K562 (cell line): ENCODE data around the gene TXLNA. TPM values are rescaled to one million over a fixed set of nuclear protein-coding genes. Genes with fewer than 3 reads are reported as not detected.

Source experiments
- HDAC1 ChIP-seq, 2 experiments: fragments of 450-650 bp; IDR thresholded peaks; 2 replicates each; pipeline ENCODE4 v1.6.1; 2016 to 2017; ENCODE audit warnings: inconsistent platforms in 1 of 2, mild to moderate bottlenecking in 1 of 2, moderate library complexity in 1 of 2
- MCM5 ChIP-seq: fragments of 450-650 bp; IDR thresholded peaks from 2 replicates; pipeline ENCODE4 v1.6.1; 2016; ENCODE audit warnings: low read depth
- MYNN ChIP-seq, 2 experiments: sonication (generic); formaldehyde crosslinking in 1 of 2; IDR thresholded peaks; 2 replicates each; pipeline versions ENCODE4 v1.5.0 to v1.6.1; 2016 to 2020; ENCODE audit warnings: antibody characterized with exemption in 1 of 2, missing genetic modification reagents in 1 of 2
- RBFOX2 ChIP-seq: fragments of 200-400 bp; formaldehyde crosslinking; IDR thresholded peaks from 2 replicates; pipeline ENCODE4 v1.6.1; 2017; ENCODE audit warnings: low read depth, mild to moderate bottlenecking, low read length, moderate library complexity
- SMAD2 ChIP-seq: fragments of 150-350 bp; IDR thresholded peaks from 2 replicates; pipeline ENCODE4 v1.6.1; 2014; ENCODE audit warnings: low read depth, mild to moderate bottlenecking, low read length
- SMARCE1 ChIP-seq: fragments of 450-650 bp; IDR thresholded peaks from 2 replicates; pipeline ENCODE4 v1.7.1; 2016; ENCODE audit warnings: mild to moderate bottlenecking
- SREBF2 ChIP-seq: sonication (generic); formaldehyde crosslinking; IDR thresholded peaks from 2 replicates; pipeline ENCODE4 v1.4.0; 2020; ENCODE audit warnings: mild to moderate bottlenecking, missing genetic modification reagents
- SRSF9 ChIP-seq: fragments of 200-400 bp; formaldehyde crosslinking; IDR thresholded peaks from 2 replicates; pipeline ENCODE4 v1.6.1; 2017; ENCODE audit warnings: low read depth, low read length, borderline replicate concordance
- TRIM24 ChIP-seq, 2 experiments: fragments of 450-650 bp; IDR thresholded peaks; 2 replicates each; pipeline ENCODE4 v1.6.1; 2016
- ZNF253 ChIP-seq: fragments of 250-450 bp; sonication (Bioruptor Pico); conservative IDR thresholded peaks from 2 replicates; pipeline ENCODE4 v1.6.1; 2021; ENCODE audit warnings: mild to moderate bottlenecking
- ZNF280A ChIP-seq: fragments of 450-650 bp; IDR thresholded peaks from 2 replicates; pipeline ENCODE4 v1.6.1; 2018; ENCODE audit warnings: mild to moderate bottlenecking, low read depth; ENCODE audit not compliant: partially characterized antibody
- ZNF696 ChIP-seq: fragments of 250-450 bp; sonication (Bioruptor Pico); conservative IDR thresholded peaks from 2 replicates; pipeline ENCODE4 v1.4.0; 2020; ENCODE audit warnings: mild to moderate bottlenecking, moderate library complexity
- polyA plus RNA-seq, 8 experiments: library from polyadenylated mRNA; depleted of rRNA in 4 of 8; stranded (reverse) in 5 of 8; unstranded in 3 of 8; fragments of >200 nt; fragmentation: Nextera tagmentation in 2 of 8; fragmentation: Illumina TruSeq in 1 of 8; extraction: Ambion mirVana in 2 of 8; extraction: Trizol in 1 of 8; gene quantifications; 2 replicates each; pipeline versions ENCODE4 v1.2.1 to v1.2.3, GENCODE V29; 2011 to 2014; ENCODE audit warnings: inconsistent platforms in 1 of 8, missing spikeins in 1 of 8
- total RNA-seq, 7 experiments: library from RNA; depleted of rRNA in 6 of 7; stranded (reverse); fragments of >200 nt in 6 of 7; fragmentation: Illumina TruSeq in 2 of 7; extraction: Trizol in 2 of 7; gene quantifications; 2 replicates each; pipeline versions ENCODE4 v1.2.1 to v1.2.3, GENCODE V29; 2011 to 2021; ENCODE audit warnings: low replicate concordance in 1 of 7
- TF ChIP-seq, protein P1 (sequence below): fragments of 450-650 bp; formaldehyde crosslinking; IDR thresholded peaks from 2 replicates; pipeline ENCODE4 v1.4.0; 2022; ENCODE audit warnings: missing genetic modification characterization
- TF ChIP-seq, protein P2 (sequence below): sonication (generic); formaldehyde crosslinking; IDR thresholded peaks from 2 replicates; pipeline ENCODE4 v1.8.0; 2023; ENCODE audit warnings: missing genetic modification reagents, mild to moderate bottlenecking, borderline replicate concordance
- TF ChIP-seq, protein P3 (sequence below), 2 experiments: fragments of 450-650 bp in 1 of 2; IDR thresholded peaks; 2 replicates each; pipeline ENCODE4 v1.6.1; 2011 to 2017; ENCODE audit warnings: low read depth in 2 of 2, antibody characterized with exemption in 1 of 2, borderline replicate concordance in 1 of 2, low read length in 1 of 2, mild to moderate bottlenecking in 1 of 2, mixed read lengths in 1 of 2; ENCODE audit not compliant: control insufficient read depth in 1 of 2

The TXLNA gene
- total and polyA plus RNA-seq, 9 of the 15 experiments (the other 6 are each of a cell fraction or from before 2014, with no cell fraction given) = 9.2 to 54.5 (median 39.3) TPM

- TF ChIP-seq, protein P1, sequence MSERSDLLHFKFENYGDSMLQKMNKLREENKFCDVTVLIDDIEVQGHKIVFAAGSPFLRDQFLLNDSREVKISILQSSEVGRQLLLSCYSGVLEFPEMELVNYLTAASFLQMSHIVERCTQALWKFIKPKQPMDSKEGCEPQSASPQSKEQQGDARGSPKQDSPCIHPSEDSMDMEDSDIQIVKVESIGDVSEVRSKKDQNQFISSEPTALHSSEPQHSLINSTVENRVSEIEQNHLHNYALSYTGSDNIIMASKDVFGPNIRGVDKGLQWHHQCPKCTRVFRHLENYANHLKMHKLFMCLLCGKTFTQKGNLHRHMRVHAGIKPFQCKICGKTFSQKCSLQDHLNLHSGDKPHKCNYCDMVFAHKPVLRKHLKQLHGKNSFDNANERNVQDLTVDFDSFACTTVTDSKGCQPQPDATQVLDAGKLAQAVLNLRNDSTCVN (CRISPR knock-in tag) = no peak
- no peak for TF ChIP-seq SMARCE1
- TF ChIP-seq ZNF253 (CRISPR knock-in tag) = no peak
- TF ChIP-seq RBFOX2 = peak; percentile 97
- no peak for TF ChIP-seq ZNF696
- TF ChIP-seq SRSF9 = no peak
- no peak for TF ChIP-seq MYNN (IDR thresholded peaks at IDR 0.05)
- TF ChIP-seq MYNN (CRISPR knock-in tag; IDR thresholded peaks at IDR 0.05) = no peak
- TF ChIP-seq, protein P2, sequence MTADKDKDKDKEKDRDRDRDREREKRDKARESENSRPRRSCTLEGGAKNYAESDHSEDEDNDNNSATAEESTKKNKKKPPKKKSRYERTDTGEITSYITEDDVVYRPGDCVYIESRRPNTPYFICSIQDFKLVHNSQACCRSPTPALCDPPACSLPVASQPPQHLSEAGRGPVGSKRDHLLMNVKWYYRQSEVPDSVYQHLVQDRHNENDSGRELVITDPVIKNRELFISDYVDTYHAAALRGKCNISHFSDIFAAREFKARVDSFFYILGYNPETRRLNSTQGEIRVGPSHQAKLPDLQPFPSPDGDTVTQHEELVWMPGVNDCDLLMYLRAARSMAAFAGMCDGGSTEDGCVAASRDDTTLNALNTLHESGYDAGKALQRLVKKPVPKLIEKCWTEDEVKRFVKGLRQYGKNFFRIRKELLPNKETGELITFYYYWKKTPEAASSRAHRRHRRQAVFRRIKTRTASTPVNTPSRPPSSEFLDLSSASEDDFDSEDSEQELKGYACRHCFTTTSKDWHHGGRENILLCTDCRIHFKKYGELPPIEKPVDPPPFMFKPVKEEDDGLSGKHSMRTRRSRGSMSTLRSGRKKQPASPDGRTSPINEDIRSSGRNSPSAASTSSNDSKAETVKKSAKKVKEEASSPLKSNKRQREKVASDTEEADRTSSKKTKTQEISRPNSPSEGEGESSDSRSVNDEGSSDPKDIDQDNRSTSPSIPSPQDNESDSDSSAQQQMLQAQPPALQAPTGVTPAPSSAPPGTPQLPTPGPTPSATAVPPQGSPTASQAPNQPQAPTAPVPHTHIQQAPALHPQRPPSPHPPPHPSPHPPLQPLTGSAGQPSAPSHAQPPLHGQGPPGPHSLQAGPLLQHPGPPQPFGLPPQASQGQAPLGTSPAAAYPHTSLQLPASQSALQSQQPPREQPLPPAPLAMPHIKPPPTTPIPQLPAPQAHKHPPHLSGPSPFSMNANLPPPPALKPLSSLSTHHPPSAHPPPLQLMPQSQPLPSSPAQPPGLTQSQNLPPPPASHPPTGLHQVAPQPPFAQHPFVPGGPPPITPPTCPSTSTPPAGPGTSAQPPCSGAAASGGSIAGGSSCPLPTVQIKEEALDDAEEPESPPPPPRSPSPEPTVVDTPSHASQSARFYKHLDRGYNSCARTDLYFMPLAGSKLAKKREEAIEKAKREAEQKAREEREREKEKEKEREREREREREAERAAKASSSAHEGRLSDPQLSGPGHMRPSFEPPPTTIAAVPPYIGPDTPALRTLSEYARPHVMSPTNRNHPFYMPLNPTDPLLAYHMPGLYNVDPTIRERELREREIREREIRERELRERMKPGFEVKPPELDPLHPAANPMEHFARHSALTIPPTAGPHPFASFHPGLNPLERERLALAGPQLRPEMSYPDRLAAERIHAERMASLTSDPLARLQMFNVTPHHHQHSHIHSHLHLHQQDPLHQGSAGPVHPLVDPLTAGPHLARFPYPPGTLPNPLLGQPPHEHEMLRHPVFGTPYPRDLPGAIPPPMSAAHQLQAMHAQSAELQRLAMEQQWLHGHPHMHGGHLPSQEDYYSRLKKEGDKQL = no peak
- TF ChIP-seq MCM5 = no peak
- TF ChIP-seq TRIM24 (IDR thresholded peaks at IDR 0.05) = peak in 1 of 2 experiments; percentile 35; a peak in 1 of 4 replicates
- TF ChIP-seq SMAD2 = no peak
- TF ChIP-seq, protein P3, sequence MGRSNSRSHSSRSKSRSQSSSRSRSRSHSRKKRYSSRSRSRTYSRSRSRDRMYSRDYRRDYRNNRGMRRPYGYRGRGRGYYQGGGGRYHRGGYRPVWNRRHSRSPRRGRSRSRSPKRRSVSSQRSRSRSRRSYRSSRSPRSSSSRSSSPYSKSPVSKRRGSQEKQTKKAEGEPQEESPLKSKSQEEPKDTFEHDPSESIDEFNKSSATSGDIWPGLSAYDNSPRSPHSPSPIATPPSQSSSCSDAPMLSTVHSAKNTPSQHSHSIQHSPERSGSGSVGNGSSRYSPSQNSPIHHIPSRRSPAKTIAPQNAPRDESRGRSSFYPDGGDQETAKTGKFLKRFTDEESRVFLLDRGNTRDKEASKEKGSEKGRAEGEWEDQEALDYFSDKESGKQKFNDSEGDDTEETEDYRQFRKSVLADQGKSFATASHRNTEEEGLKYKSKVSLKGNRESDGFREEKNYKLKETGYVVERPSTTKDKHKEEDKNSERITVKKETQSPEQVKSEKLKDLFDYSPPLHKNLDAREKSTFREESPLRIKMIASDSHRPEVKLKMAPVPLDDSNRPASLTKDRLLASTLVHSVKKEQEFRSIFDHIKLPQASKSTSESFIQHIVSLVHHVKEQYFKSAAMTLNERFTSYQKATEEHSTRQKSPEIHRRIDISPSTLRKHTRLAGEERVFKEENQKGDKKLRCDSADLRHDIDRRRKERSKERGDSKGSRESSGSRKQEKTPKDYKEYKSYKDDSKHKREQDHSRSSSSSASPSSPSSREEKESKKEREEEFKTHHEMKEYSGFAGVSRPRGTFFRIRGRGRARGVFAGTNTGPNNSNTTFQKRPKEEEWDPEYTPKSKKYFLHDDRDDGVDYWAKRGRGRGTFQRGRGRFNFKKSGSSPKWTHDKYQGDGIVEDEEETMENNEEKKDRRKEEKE (IDR thresholded peaks at IDR 0.05; ENCODE audit: borderline replicate concordance in 1 of 2, control insufficient read depth in 1 of 2, low read depth in 2 of 2, low read length in 1 of 2) = peak in 1 of 2 experiments; percentile 44; a peak in 1 of 4 replicates
- peak; percentile 18 to 98; a peak in 2 of 4 replicates for TF ChIP-seq HDAC1 (IDR thresholded peaks at IDR 0.05)
- TF ChIP-seq ZNF280A = no peak
- no peak for TF ChIP-seq SREBF2 (CRISPR knock-in tag)
These were observed at the start of gene TXLNA (continued) for GRCh38 chr1:32179443-32180185.
